OCI-LY3 (cell line): ENCODE measurements around the gene AHRR.

Source experiments
- H2AFZ ChIP-seq: fragments of 200-600, 300-600 bp; shearing (Covaris generic); 2 replicates; pipeline ENCODE4 v1.6.0; 2014; ENCODE audit warnings: antibody characterized with exemption, low read depth, low read length
- H3K27ac ChIP-seq: fragments of 200-600, 300-600 bp; sonication (generic); 2 replicates; pipeline ENCODE4 v1.5.1; 2014; ENCODE audit warnings: mild to moderate bottlenecking, low read length, moderate library complexity, mixed read lengths
- H3K27me3 ChIP-seq: fragments of 200-600, 300-600 bp; sonication (generic); 2 replicates; pipeline ENCODE4 v1.6.1; 2014; ENCODE audit warnings: low read depth, low read length, mixed read lengths
- H3K36me3 ChIP-seq: fragments of 200-600, 300-600 bp; sonication (generic); replicated peaks from 2 replicates; pipeline ENCODE3; 2014; ENCODE audit warnings: low read depth, low read length, mixed read lengths
- H3K4me1 ChIP-seq: fragments of 300-600, 200-600 bp; sonication (generic); 2 replicates; pipeline ENCODE4 v1.6.1; 2014; ENCODE audit warnings: low read length, mixed read lengths
- H3K4me2 ChIP-seq: fragments of 200-600, 300-600 bp; sonication (generic); 2 replicates; pipeline ENCODE4 v1.6.1; 2014; ENCODE audit warnings: low read length, mixed read lengths
- H3K4me3 ChIP-seq: fragments of 300-600, 200-600 bp; sonication (generic); 2 replicates; pipeline ENCODE4 v1.5.1; 2014; ENCODE audit warnings: antibody characterized with exemption, mild to moderate bottlenecking, low read length, moderate library complexity
- H3K79me2 ChIP-seq: fragments of 300-600, 200-600 bp; shearing (Covaris generic); 2 replicates; pipeline ENCODE4 v1.6.1; 2014; ENCODE audit warnings: mild to moderate bottlenecking, low read length, mixed read lengths
- H3K9ac ChIP-seq: fragments of 300-600, 200-600 bp; shearing (Covaris generic); 2 replicates; pipeline ENCODE4 v1.6.0; 2014; ENCODE audit warnings: mild to moderate bottlenecking, low read length, moderate library complexity
- H3K9me3 ChIP-seq: fragments of 200-600, 300-600 bp; shearing (Covaris generic); 2 replicates; pipeline ENCODE4 v1.6.1; 2014; ENCODE audit warnings: low read length, mixed read lengths; ENCODE audit not compliant: insufficient read depth
- H4K20me1 ChIP-seq: fragments of 200-600, 300-600 bp; sonication (generic); 2 replicates; pipeline ENCODE4 v1.6.1; 2016; ENCODE audit warnings: low read length, mixed read lengths; ENCODE audit not compliant: insufficient read depth
- CTCF ChIP-seq: fragments of 200-600, 300-600 bp; sonication (generic); IDR thresholded peaks from 2 replicates; pipeline ENCODE4 v1.5.1; 2014; ENCODE audit warnings: antibody characterized with exemption, low read length, low read depth
- EZH2phosphoT487 ChIP-seq: fragments of 200-600 bp; shearing (Covaris generic); IDR thresholded peaks from 2 replicates; pipeline ENCODE4 v1.6.1; 2018; ENCODE audit warnings: antibody characterized with exemption, mixed run types, low read depth

Gene AHRR

GRCh38 chr5:322942-323879, 1.7 kb downstream of the AHRR start:
- TF ChIP-seq CTCF: no peak
- no peak for TF ChIP-seq EZH2phosphoT487
- no peak overlapping the region for H3K4me2 ChIP-seq
- no peak overlapping the region for H3K4me3 ChIP-seq

GRCh38 chr5:324736-325612, 3.5 kb downstream of the AHRR start:
- no peaks in the 10 kb centered on the region for H3K9me3 ChIP-seq
- no peaks in the 10 kb centered on the region for H3K4me1 ChIP-seq
- no peak overlapping the region for H3K4me3 ChIP-seq
- no peaks in the 10 kb centered on the region for H3K79me2 ChIP-seq
- no peak overlapping the region for H3K9ac ChIP-seq
- H4K20me1 ChIP-seq: no peaks in the 10 kb centered on the region
- H3K27me3 ChIP-seq: no peaks in the 10 kb centered on the region
- no peak overlapping the region for H2AFZ ChIP-seq
- no peak overlapping the region for H3K4me2 ChIP-seq
- H3K36me3 ChIP-seq: no peaks in the 10 kb centered on the region
- H3K27ac ChIP-seq: no peak overlapping the region
- TF ChIP-seq CTCF: no peak
- TF ChIP-seq EZH2phosphoT487: no peak

More at GRCh38 chr5:322942-323879, 1.7 kb downstream of the AHRR start:
- no peaks in the 10 kb centered on the region for H4K20me1 ChIP-seq
- H2AFZ ChIP-seq: no peak overlapping the region
- H3K4me1 ChIP-seq: peaks cover 3% of the 10 kb centered on the region; the same call in 1 of the 2 replicates
- no peaks in the 10 kb centered on the region for H3K79me2 ChIP-seq
- H3K9me3 ChIP-seq: no peaks in the 10 kb centered on the region
- no peaks in the 10 kb centered on the region for H3K27me3 ChIP-seq
- H3K9ac ChIP-seq: no peak overlapping the region
- no peak overlapping the region for H3K27ac ChIP-seq
- no peaks in the 10 kb centered on the region for H3K36me3 ChIP-seq

GRCh38 chr5:326109-326508, 4.6 kb downstream of the AHRR start:
- Histone ChIP-seq H3K4me1 (no peaks in the 10 kb centered on the region), H3K79me2 (no peaks in the 10 kb centered on the region), H3K27me3 (no peaks in the 10 kb centered on the region), H3K27ac (no peak overlapping the region), H3K4me2 (no peak overlapping the region), H3K9me3 (no peaks in the 10 kb centered on the region), H3K4me3 (no peak overlapping the region), H3K36me3 (no peaks in the 10 kb centered on the region), H2AFZ (no peak overlapping the region), H4K20me1 (no peaks in the 10 kb centered on the region), H3K9ac (no peak overlapping the region)
- no peak for TF ChIP-seq CTCF
- TF ChIP-seq EZH2phosphoT487: no peak
